ENCODE measurements around the gene IL18RAP.

Gene IL18RAP

GRCh38 chr2:102422910-102423309 is at the start of gene IL18RAP:
Gene IL18RAP (plus strand): TSS chr2:102423160. CDS start chr2:102423278, 118 bp downstream.
- DNase-seq: peak in 2 of 3 donors; percentile 25 to 33

- DNase-seq: no peak
Measured at GRCh38 chr2:102376052-102376591, 46.8 kb upstream of the IL18RAP start.

- DNase-seq: no peak
Measured at GRCh38 chr2:102383722-102384121, 39.2 kb upstream of the IL18RAP start.

GRCh38 chr2:102385522-102385921 is 37.4 kb upstream of the IL18RAP start:
- DNase-seq: no peak

GRCh38 chr2:102386004-102386403 is 37.0 kb upstream of the IL18RAP start:
- no peak for DNase-seq

- DNase-seq: no peak
Measured at GRCh38 chr2:102386867-102387541, 36.0 kb upstream of the IL18RAP start.

- DNase-seq: no peak
Measured at GRCh38 chr2:102387763-102388546, 35.0 kb upstream of the IL18RAP start.

GRCh38 chr2:102391565-102391964 is 31.4 kb upstream of the IL18RAP start:
- no peak for DNase-seq

- DNase-seq: no peak
Measured at GRCh38 chr2:102392096-102392495, 30.9 kb upstream of the IL18RAP start.

- no peak for DNase-seq
Measured at GRCh38 chr2:102392942-102393341, 30.0 kb upstream of the IL18RAP start.

GRCh38 chr2:102396012-102396411 is 26.9 kb upstream of the IL18RAP start:
- DNase-seq: no peak

- DNase-seq: no peak
Measured at GRCh38 chr2:102397209-102397608, 25.8 kb upstream of the IL18RAP start.

- DNase-seq: no peak
Measured at GRCh38 chr2:102399499-102400141, 23.3 kb upstream of the IL18RAP start.

- peak; percentile 8 to 69 (median 68) for DNase-seq
Measured at GRCh38 chr2:102401456-102401855, 21.5 kb upstream of the IL18RAP start.

GRCh38 chr2:102401865-102402264 is 21.1 kb upstream of the IL18RAP start:
- DNase-seq: no peak

- DNase-seq: no peak
Measured at GRCh38 chr2:102410952-102411351, 12.0 kb upstream of the IL18RAP start.

- no peak for DNase-seq
Measured at GRCh38 chr2:102412199-102412598, 10.8 kb upstream of the IL18RAP start.

- DNase-seq: no peak
Measured at GRCh38 chr2:102417946-102418345, 5.0 kb upstream of the IL18RAP start.

GRCh38 chr2:102418421-102418961 is 4.5 kb upstream of the IL18RAP start:
- peak; percentile 61 to 89 (median 86) for DNase-seq

GRCh38 chr2:102420290-102420689 is 2.7 kb upstream of the IL18RAP start:
- DNase-seq: no peak

- DNase-seq: no peak
Measured at GRCh38 chr2:102421890-102422759, 835 bp upstream of the IL18RAP start.

- no peak for DNase-seq
Measured at GRCh38 chr2:102423368-102423767, 408 bp downstream of the IL18RAP start.

Measured in suppressor macrophage treated with lipopolysaccharide for 1 hour (primary cell).